ENCODE data around the gene ELK1. TPM values are rescaled to one million over a fixed set of nuclear protein-coding genes. Genes with fewer than 3 reads are reported as not detected.

ELK1 gene
- total and polyA plus RNA-seq, 3 experiments from 2014 or later: 21.9 to 62.3 (median 60.8) TPM

DNA sequence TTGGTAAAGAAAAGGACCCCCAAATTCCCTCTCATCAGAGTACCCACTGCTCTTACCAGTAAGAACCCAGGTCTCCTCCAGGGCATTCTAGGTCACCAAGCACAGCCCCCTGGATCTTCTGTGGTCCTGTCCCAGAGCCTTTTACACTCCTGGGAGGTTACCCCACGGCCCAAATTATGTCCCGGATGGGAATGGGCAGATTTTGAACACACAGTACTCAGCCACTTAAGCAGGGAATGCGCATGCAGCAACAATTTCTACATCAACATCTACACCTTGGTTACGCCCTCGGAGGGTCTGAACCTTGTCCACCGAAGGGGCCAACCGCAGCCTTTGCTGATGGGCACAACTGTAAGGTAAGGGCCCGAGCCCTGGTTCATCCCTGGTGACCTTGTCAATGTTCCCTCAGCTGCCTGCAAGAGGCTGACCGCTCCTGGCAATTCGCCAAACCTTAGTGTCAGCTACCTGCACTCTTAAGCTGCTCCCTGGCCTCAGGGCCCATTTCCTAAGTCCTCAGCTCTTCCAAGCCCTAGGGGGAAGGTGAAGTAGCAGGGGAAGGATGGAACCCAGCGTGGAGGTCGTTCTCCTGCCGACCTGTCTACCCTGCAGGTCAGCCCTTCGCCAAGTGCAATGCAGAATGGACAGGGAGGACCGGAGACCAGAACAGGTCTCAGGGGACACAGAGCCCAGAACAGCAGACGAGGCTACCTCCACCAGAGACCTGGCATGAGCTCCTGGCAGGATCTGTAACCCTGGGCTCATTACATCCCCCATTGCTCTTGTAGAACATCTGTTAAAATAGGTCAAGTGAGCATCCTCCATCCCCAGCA is 62.2 kb downstream of the ELK1 start:
- no peaks in the 10 kb centered on the region for H3K9me3 ChIP-seq (ENCODE audit: low read length)
- no peak overlapping the region for H3K4me3 Mint-ChIP-seq
- peaks cover 0 to 12% (median 0%) of the 10 kb centered on the region in 3 donors for H3K36me3 Mint-ChIP-seq
- DNase-seq: no peak
- ChIA-PET POLR2A (no interaction called here), CTCF (no interaction called here)
- no peak overlapping the region for H3K27ac ChIP-seq (ENCODE audit: low read depth, low read length)
- no peak overlapping the region for H3K4me3 ChIP-seq (ENCODE audit: low read length)
- peak overlapping the region in 3 of 8 donors; percentile 50 to 68 (median 52) for H3K27ac Mint-ChIP-seq
- H3K27me3 Mint-ChIP-seq: peaks cover 0 to 3% of the 10 kb centered on the region in 2 donors
- H3K4me1 Mint-ChIP-seq: peaks cover 8 to 11% (median 10%) of the 10 kb centered on the region in 3 donors
- H3K27me3 ChIP-seq (ENCODE audit: insufficient read depth, low read length, poor library complexity, severe bottlenecking): no peaks in the 10 kb centered on the region
- no peaks in the 10 kb centered on the region for H3K4me1 ChIP-seq (ENCODE audit: insufficient read depth, low read length)
- no peaks in the 10 kb centered on the region for H3K9me3 Mint-ChIP-seq
- H3K36me3 ChIP-seq (ENCODE audit: insufficient read depth, low read length): no peaks in the 10 kb centered on the region

DNA sequence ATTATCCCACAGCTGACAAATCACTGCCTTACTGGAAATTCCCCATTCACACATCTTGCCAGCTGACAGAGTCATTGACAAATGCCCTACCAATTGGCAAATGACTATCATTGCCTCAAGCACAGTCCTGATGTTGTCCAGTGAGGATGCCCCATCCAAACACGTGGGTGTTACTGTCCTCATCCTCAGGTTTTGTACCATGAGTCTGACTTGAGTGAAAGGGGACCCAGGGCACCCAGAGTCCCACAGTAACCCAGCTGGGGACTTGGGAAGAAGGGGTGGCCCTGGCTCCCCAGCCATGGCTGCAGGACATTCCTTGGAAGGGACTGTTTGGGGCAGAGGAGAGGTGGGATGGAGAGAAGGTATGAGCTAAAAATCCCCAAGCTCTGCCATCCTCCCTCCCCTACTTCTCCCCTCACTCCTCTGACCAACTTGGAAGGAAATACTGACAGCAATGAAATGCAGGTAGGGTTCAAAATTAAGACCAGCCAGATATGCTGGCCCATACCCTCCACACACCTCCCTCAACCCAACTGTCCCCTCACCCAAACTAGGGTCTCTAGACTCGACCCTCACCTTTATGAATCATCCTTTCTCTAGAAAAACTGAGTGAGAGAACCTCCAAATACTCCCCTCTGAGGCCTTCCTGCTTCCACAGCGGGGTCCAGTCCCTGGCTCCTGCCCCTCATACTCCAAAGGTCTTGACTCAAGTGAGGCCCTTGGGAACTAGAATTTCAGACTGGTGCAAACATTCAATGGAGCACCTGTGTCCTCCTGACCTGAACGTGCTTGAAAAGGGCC is 63.1 kb downstream of the ELK1 start:
- Histone ChIP-seq H3K27ac (ENCODE audit: low read depth, low read length) (no peak overlapping the region), H3K4me1 (ENCODE audit: insufficient read depth, low read length) (peaks cover 4% of the 10 kb centered on the region), H3K36me3 (ENCODE audit: insufficient read depth, low read length) (no peaks in the 10 kb centered on the region), H3K27me3 (ENCODE audit: insufficient read depth, low read length, poor library complexity, severe bottlenecking) (no peaks in the 10 kb centered on the region), H3K9me3 (ENCODE audit: low read length) (no peaks in the 10 kb centered on the region), H3K4me3 (ENCODE audit: low read length) (no peak overlapping the region)
- H3K4me3 Mint-ChIP-seq: no peak overlapping the region
- no peak for DNase-seq
- POLR2A ChIA-PET: no interaction called here
- H3K4me1 Mint-ChIP-seq: peaks cover 8 to 14% (median 13%) of the 10 kb centered on the region in 3 donors
- CTCF ChIA-PET: no interaction called here
- H3K27ac Mint-ChIP-seq: peak overlapping the region in 5 of 8 donors; percentile 43 to 78 (median 50)
- no peaks in the 10 kb centered on the region for H3K9me3 Mint-ChIP-seq
- peaks cover 0 to 12% (median 0%) of the 10 kb centered on the region in 3 donors for H3K36me3 Mint-ChIP-seq
- H3K27me3 Mint-ChIP-seq: peaks cover 0 to 3% of the 10 kb centered on the region in 2 donors

DNA sequence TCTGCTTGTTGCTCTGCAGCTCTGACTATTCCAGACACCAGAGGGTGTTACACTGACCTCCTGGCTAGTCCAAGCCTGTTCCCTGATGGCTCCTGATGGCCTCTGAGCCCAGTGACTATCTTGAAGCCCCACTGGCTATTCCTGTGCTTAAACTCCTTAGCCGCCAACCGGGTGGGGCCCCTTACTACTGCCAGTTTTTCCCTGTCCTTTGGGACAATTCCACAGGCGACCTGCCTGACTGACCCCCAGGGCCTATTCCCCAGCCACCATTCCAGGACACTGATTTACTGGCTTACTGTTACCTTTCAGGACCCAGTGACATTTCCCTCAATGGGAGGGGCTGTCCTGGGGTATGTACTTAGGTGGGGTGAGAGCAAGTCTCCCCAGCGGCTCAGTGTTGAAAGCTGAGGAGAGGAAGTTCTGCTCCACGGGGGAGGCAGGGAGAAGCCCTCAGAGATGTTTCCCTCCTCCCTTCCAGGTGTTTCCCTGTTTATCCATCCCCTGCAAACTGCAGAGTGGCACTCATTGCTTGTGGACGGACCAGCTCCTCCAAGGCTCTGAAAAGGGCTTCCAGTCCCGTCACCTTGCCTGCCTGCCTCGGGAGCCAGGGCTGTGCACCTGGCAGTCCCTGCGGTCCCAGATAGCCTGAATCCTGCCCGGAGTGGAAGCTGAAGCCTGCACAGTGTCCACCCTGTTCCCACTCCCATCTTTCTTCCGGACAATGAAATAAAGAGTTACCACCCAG is 64.1 kb downstream of the ELK1 start:
- CTCF ChIA-PET: no interaction called here
- H3K27ac Mint-ChIP-seq: peak overlapping the region in 3 of 8 donors; percentile 7 to 78 (median 21)
- Histone ChIP-seq H3K27me3 (ENCODE audit: insufficient read depth, low read length, poor library complexity, severe bottlenecking) (no peaks in the 10 kb centered on the region), H3K4me1 (ENCODE audit: insufficient read depth, low read length) (peaks cover 12% of the 10 kb centered on the region), H3K36me3 (ENCODE audit: insufficient read depth, low read length) (no peaks in the 10 kb centered on the region), H3K4me3 (ENCODE audit: low read length) (no peak overlapping the region), H3K27ac (ENCODE audit: low read depth, low read length) (no peak overlapping the region), H3K9me3 (ENCODE audit: low read length) (no peaks in the 10 kb centered on the region)
- H3K4me1 Mint-ChIP-seq: peaks cover 17 to 25% (median 23%) of the 10 kb centered on the region in 3 donors
- peaks cover 0 to 3% of the 10 kb centered on the region in 2 donors for H3K27me3 Mint-ChIP-seq
- DNase-seq: no peak
- H3K36me3 Mint-ChIP-seq: peaks cover 0 to 12% (median 0%) of the 10 kb centered on the region in 3 donors
- no peak overlapping the region for H3K4me3 Mint-ChIP-seq
- H3K9me3 Mint-ChIP-seq: no peaks in the 10 kb centered on the region
- POLR2A ChIA-PET: no interaction called here

Other genes starting within 250 kb of the ELK1 start
- 10 to 100 TPM; 11.9 TPM for gene ZNF41, start 167.3 kb downstream of the ELK1 start, total RNA-seq
- 7.0 TPM for gene ZNF41, start 167.3 kb downstream of the ELK1 start, polyA plus RNA-seq
- 10 to 100 TPM; 85.0 to 88.6 TPM for gene ARAF, start 89.4 kb downstream of the ELK1 start, total RNA-seq
- 99.4 TPM for gene ARAF, start 89.4 kb downstream of the ELK1 start, polyA plus RNA-seq
- 1 to 10 TPM; 6.9 to 7.8 TPM for gene TIMP1, start 68.1 kb downstream of the ELK1 start, total RNA-seq
- 170 TPM for gene TIMP1, start 68.1 kb downstream of the ELK1 start, polyA plus RNA-seq
- gene SYN1, start 30.7 kb downstream of the ELK1 start, total RNA-seq: under 1 TPM; 0.35 to 0.60 TPM
- 0.94 TPM for gene SYN1, start 30.7 kb downstream of the ELK1 start, polyA plus RNA-seq
- gene CFP, start 20.6 kb downstream of the ELK1 start, total RNA-seq: 1 to 10 TPM; 1.8 to 2.3 TPM
- 1.4 TPM for gene CFP, start 20.6 kb downstream of the ELK1 start, polyA plus RNA-seq
- gene UXT, start 8.6 kb upstream of the ELK1 start, total RNA-seq: 100 to 1,000 TPM; 159 to 168 TPM
- gene UXT, start 8.6 kb upstream of the ELK1 start, polyA plus RNA-seq: 286 TPM
- gene ZNF81, start 186.3 kb upstream of the ELK1 start, total RNA-seq: 1 to 10 TPM; 7.9 to 8.9 TPM
- 5.3 TPM for gene ZNF81, start 186.3 kb upstream of the ELK1 start, polyA plus RNA-seq